NCI-H748 (cell line): ENCODE measurements around the gene KDM4C.

Experiments used
- DNase-seq: peaks from one replicate; lab custom pipeline; 2025; ENCODE audit not compliant: unreplicated experiment; lab: John Stamatoyannopoulos, UW

KDM4C gene

GRCh38 chr9:6965566-6965965 lies 207.8 kb downstream of the KDM4C start:
- DNase-seq = no peak

GRCh38 chr9:6968271-6968670 lies 210.5 kb downstream of the KDM4C start:
- no peak for DNase-seq

- no peak for DNase-seq
Measured at GRCh38 chr9:6969805-6970204, 212.0 kb downstream of the KDM4C start.

- no peak for DNase-seq
Measured at GRCh38 chr9:6973089-6973488, 215.3 kb downstream of the KDM4C start.

- DNase-seq = no peak
Measured at GRCh38 chr9:6973762-6974161, 216.0 kb downstream of the KDM4C start.

- no peak for DNase-seq
Measured at GRCh38 chr9:6975198-6975597, 217.4 kb downstream of the KDM4C start.

- no peak for DNase-seq
Measured at GRCh38 chr9:6977761-6978160, 220.0 kb downstream of the KDM4C start.

GRCh38 chr9:6978591-6978990 lies 220.8 kb downstream of the KDM4C start:
- DNase-seq = no peak

GRCh38 chr9:6984941-6985578 lies 227.3 kb downstream of the KDM4C start:
- DNase-seq = no peak

GRCh38 chr9:6986141-6986815 lies 228.5 kb downstream of the KDM4C start:
- DNase-seq = no peak

GRCh38 chr9:6987381-6987780 lies 229.6 kb downstream of the KDM4C start:
- no peak for DNase-seq

GRCh38 chr9:6991418-6991817 lies 233.6 kb downstream of the KDM4C start:
- DNase-seq = no peak

- DNase-seq = no peak
Measured at GRCh38 chr9:6996061-6996854, 238.5 kb downstream of the KDM4C start.

- DNase-seq = no peak
Measured at GRCh38 chr9:6997330-6997729, 239.6 kb downstream of the KDM4C start.

GRCh38 chr9:6999794-7000193 lies 242.0 kb downstream of the KDM4C start:
- no peak for DNase-seq

- DNase-seq = no peak
Measured at GRCh38 chr9:7001571-7001970, 243.8 kb downstream of the KDM4C start.

GRCh38 chr9:7003861-7004260 lies 246.1 kb downstream of the KDM4C start:
- no peak for DNase-seq

GRCh38 chr9:7006417-7006816 lies 248.6 kb downstream of the KDM4C start:
- DNase-seq = no peak

- no peak for DNase-seq
Measured at GRCh38 chr9:7008411-7008810, 250.6 kb downstream of the KDM4C start.

- DNase-seq = no peak
Measured at GRCh38 chr9:7009065-7009464, 251.3 kb downstream of the KDM4C start.

- no peak for DNase-seq
Measured at GRCh38 chr9:7011395-7012067, 253.8 kb downstream of the KDM4C start.

GRCh38 chr9:7027996-7028395 lies 270.2 kb downstream of the KDM4C start:
- DNase-seq = no peak
